GM18858 (cell line): ENCODE data around the gene JPH4.

Source experiments
- ATAC-seq: cut with Tn5 transposase; IDR thresholded peaks from one replicate; pipeline ENCODE4 v1.9.1; 2021; ENCODE audit not compliant: unreplicated experiment

The JPH4 gene

GRCh38 chr14:23580152-23580926 is 1.7 kb upstream of the JPH4 start:
- ATAC-seq = no peak

- no peak for ATAC-seq
Observed at GRCh38 chr14:23579739-23580138, 1.1 kb upstream of the JPH4 start.

- ATAC-seq = no peak
Observed at GRCh38 chr14:23579311-23579630, 681 bp upstream of the JPH4 start.

GRCh38 chr14:23577710-23578392 is 739 bp downstream of the JPH4 start:
- ATAC-seq = no peak

GRCh38 chr14:23577004-23577681 is 1.4 kb downstream of the JPH4 start:
- no peak for ATAC-seq

GRCh38 chr14:23573384-23574015 is 5.1 kb downstream of the JPH4 start:
- ATAC-seq = no peak

- no peak for ATAC-seq
Observed at GRCh38 chr14:23572836-23573235, 5.8 kb downstream of the JPH4 start.

GRCh38 chr14:23572524-23572828 is 6.1 kb downstream of the JPH4 start:
- no peak for ATAC-seq

GRCh38 chr14:23571701-23572523 is 6.7 kb downstream of the JPH4 start:
- ATAC-seq = no peak

GRCh38 chr14:23570806-23571483 is 7.6 kb downstream of the JPH4 start:
- ATAC-seq = no peak

- no peak for ATAC-seq
Observed at GRCh38 chr14:23569443-23570151, 9.0 kb downstream of the JPH4 start.

- ATAC-seq = no peak
Observed at GRCh38 chr14:23568600-23569331, 9.8 kb downstream of the JPH4 start.

- no peak for ATAC-seq
Observed at GRCh38 chr14:23568021-23568599, 10.5 kb downstream of the JPH4 start.

- ATAC-seq = peak; percentile 76
Observed at GRCh38 chr14:23567186-23568020, 11.2 kb downstream of the JPH4 start, which contains the start of gene AP1G2. Gene AP1G2, minus strand, starts transcription at chr14:23567791. Its CDS starts 477 bp downstream, at chr14:23567314.

GRCh38 chr14:23566778-23567185 is 11.8 kb downstream of the JPH4 start:
- no peak for ATAC-seq

- no peak for ATAC-seq
Observed at GRCh38 chr14:23566112-23566777, 12.3 kb downstream of the JPH4 start.

- ATAC-seq = no peak
Observed at GRCh38 chr14:23565626-23566025, 13.0 kb downstream of the JPH4 start.
